RWPE2 (cell line): ENCODE results near the gene NLRC5.

Source experiments
- ATAC-seq: fragments of 200-7000 bp; cut with Tn5 transposase; 3 replicates; pipeline ENCODE4 v1.9.1; 2021; ENCODE audit warnings: low read depth
- DNase-seq: peaks from one replicate; pipeline ENCODE4 v3.0.0-alpha.2; 2020; ENCODE audit warnings: low spot score
- H3K27ac ChIP-seq: fragments of 450-650 bp; 2 replicates; pipeline ENCODE4 v1.5.1; 2017; ENCODE audit warnings: mild to moderate bottlenecking; ENCODE audit not compliant: poor library complexity, severe bottlenecking
- H3K27me3 ChIP-seq: fragments of 250-450 bp; sonication (Bioruptor Pico); 2 replicates; pipeline ENCODE4 v1.5.1; 2021; ENCODE audit warnings: mild to moderate bottlenecking, moderate library complexity; ENCODE audit not compliant: insufficient read depth, poor library complexity, severe bottlenecking
- H3K36me3 ChIP-seq: fragments of 250-450 bp; sonication (Bioruptor Pico); 2 replicates; pipeline ENCODE4 v1.5.1; 2020; ENCODE audit warnings: low read depth, mild to moderate bottlenecking, moderate library complexity
- H3K4me1 ChIP-seq: fragments of 250-450 bp; sonication (Bioruptor Pico); 2 replicates; pipeline ENCODE4 v1.5.1; 2021; ENCODE audit warnings: mild to moderate bottlenecking, moderate library complexity; ENCODE audit not compliant: insufficient read depth, poor library complexity, severe bottlenecking
- H3K4me3 ChIP-seq: fragments of 250-450 bp; sonication (Bioruptor Pico); 2 replicates; pipeline ENCODE4 v1.5.1; 2021; ENCODE audit warnings: mild to moderate bottlenecking, moderate library complexity; ENCODE audit not compliant: severe bottlenecking
- H3K9me3 ChIP-seq: fragments of 250-450 bp; sonication (Bioruptor Pico); 2 replicates; pipeline ENCODE4 v1.5.1; 2021; ENCODE audit warnings: mild to moderate bottlenecking, moderate library complexity; ENCODE audit not compliant: severe bottlenecking
- CTCF ChIP-seq: fragments of 450-650 bp; IDR thresholded peaks from one replicate; pipeline ENCODE4 v1.5.1; 2017; ENCODE audit warnings: mild to moderate bottlenecking, moderate library complexity; ENCODE audit not compliant: poor library complexity, severe bottlenecking

The NLRC5 gene

GRCh38 chr16:57112403-57113041 is 123.2 kb downstream of the NLRC5 start:
- H3K27me3 ChIP-seq: no peaks in the 10 kb centered on the region

GRCh38 chr16:57113042-57113453 is 123.7 kb downstream of the NLRC5 start:
- Histone ChIP-seq H3K36me3 (0 out of 2 replicates have a peak, but pooled peaks cover 5% of the 10 kb centered on the region), H3K4me1 (no peaks in the 10 kb centered on the region), H3K9me3 (no peaks in the 10 kb centered on the region), H3K27ac (no peak overlapping the region), H3K4me3 (no peak overlapping the region), H3K27me3 (no peaks in the 10 kb centered on the region)
- DNase-seq (no peak), ATAC-seq (no peak)
- no peak for TF ChIP-seq CTCF

More at GRCh38 chr16:57112403-57113041, 123.2 kb downstream of the NLRC5 start:
- no peak for TF ChIP-seq CTCF
- H3K4me3 ChIP-seq: no peak overlapping the region
- ATAC-seq (no peak), DNase-seq (no peak)
- no peaks in the 10 kb centered on the region for H3K9me3 ChIP-seq
- H3K27ac ChIP-seq: no peak overlapping the region
- no peaks in the 10 kb centered on the region for H3K4me1 ChIP-seq
- H3K36me3 ChIP-seq: 0 out of 2 replicates have a peak, but pooled peaks cover 5% of the 10 kb centered on the region

GRCh38 chr16:57113664-57114063 is 124.3 kb downstream of the NLRC5 start:
- no peak for TF ChIP-seq CTCF
- Histone ChIP-seq H3K27me3 (no peaks in the 10 kb centered on the region), H3K4me3 (no peak overlapping the region), H3K36me3 (0 out of 2 replicates have a peak, but pooled peaks cover 5% of the 10 kb centered on the region), H3K9me3 (no peaks in the 10 kb centered on the region), H3K4me1 (no peaks in the 10 kb centered on the region), H3K27ac (no peak overlapping the region)
- no peak for ATAC-seq
- DNase-seq: no peak

GRCh38 chr16:57115168-57115513 is 125.8 kb downstream of the NLRC5 start:
- Histone ChIP-seq H3K4me3 (no peak overlapping the region), H3K4me1 (no peaks in the 10 kb centered on the region), H3K9me3 (no peaks in the 10 kb centered on the region), H3K27ac (no peak overlapping the region), H3K27me3 (no peaks in the 10 kb centered on the region), H3K36me3 (0 out of 2 replicates have a peak, but pooled peaks cover 5% of the 10 kb centered on the region)
- DNase-seq: no peak
- TF ChIP-seq CTCF: no peak
- no peak for ATAC-seq

- H3K4me1 ChIP-seq: no peaks in the 10 kb centered on the region
- no peak for DNase-seq
- 0 out of 2 replicates have a peak, but pooled peaks cover 5% of the 10 kb centered on the region for H3K36me3 ChIP-seq
Measured at GRCh38 chr16:57115514-57116182, 126.3 kb downstream of the NLRC5 start.

More at GRCh38 chr16:57115514-57116182, 126.3 kb downstream of the NLRC5 start:
- no peak for TF ChIP-seq CTCF
- no peak for ATAC-seq
- H3K9me3 ChIP-seq: no peaks in the 10 kb centered on the region
- no peaks in the 10 kb centered on the region for H3K27me3 ChIP-seq
- H3K27ac ChIP-seq: no peak overlapping the region
- H3K4me3 ChIP-seq: no peak overlapping the region
